Mesendoderm (in vitro differentiated cells): Measurements from ENCODE around the gene NCF4.

ENCODE experiments used
- DNase-seq: peaks from one replicate; pipeline ENCODE4 v3.0.0; 2013
- H2AK5ac ChIP-seq: 2 replicates; pipeline ENCODE4 v1.6.1; 2013; ENCODE audit warnings: low read length, inconsistent platforms
- H2BK120ac ChIP-seq: 2 replicates; pipeline ENCODE4 v1.6.1; 2013; ENCODE audit warnings: low read depth, mild to moderate bottlenecking, low read length, moderate library complexity, mixed read lengths
- H2BK15ac ChIP-seq: replicated peaks from 2 replicates; pipeline ENCODE4 v1.6.1; 2013; ENCODE audit warnings: low read depth, mild to moderate bottlenecking, moderate library complexity
- H2BK5ac ChIP-seq: 2 replicates; pipeline ENCODE4 v1.6.1; 2013; ENCODE audit warnings: low read length, inconsistent platforms
- H3K18ac ChIP-seq: 2 replicates; pipeline ENCODE4 v1.6.1; 2013; ENCODE audit warnings: mild to moderate bottlenecking, low read length, mixed read lengths
- H3K23ac ChIP-seq: one replicate; pipeline ENCODE4 v1.6.1; 2013; ENCODE audit warnings: low read length
- H3K27ac ChIP-seq: 2 replicates; pipeline ENCODE4 v1.5.1; 2013; ENCODE audit warnings: low read depth, mild to moderate bottlenecking, inconsistent platforms, low read length, moderate library complexity
- H3K27me3 ChIP-seq: 2 replicates; pipeline ENCODE4 v1.6.1; 2013; ENCODE audit warnings: low read length, control low read depth, mild to moderate bottlenecking, inconsistent platforms; ENCODE audit not compliant: insufficient read depth, poor library complexity
- H3K36me3 ChIP-seq: 2 replicates; pipeline ENCODE4 v1.6.1; 2013; ENCODE audit warnings: low read length, inconsistent platforms; ENCODE audit not compliant: control insufficient read depth, insufficient read depth
- H3K4ac ChIP-seq: one replicate; pipeline ENCODE4 v1.6.1; 2013; ENCODE audit warnings: low read depth, mild to moderate bottlenecking, low read length, moderate library complexity
- H3K4me1 ChIP-seq: 2 replicates; pipeline ENCODE4 v1.6.1; 2013; ENCODE audit warnings: low read depth, low read length, inconsistent platforms; ENCODE audit not compliant: control insufficient read depth
- H3K4me2 ChIP-seq: 2 replicates; pipeline ENCODE4 v1.6.1; 2013; ENCODE audit warnings: low read length
- H3K4me3 ChIP-seq: 2 replicates; pipeline ENCODE4 v1.5.1; 2013; ENCODE audit warnings: mild to moderate bottlenecking, low read length
- H3K56ac ChIP-seq: one replicate; pipeline ENCODE4 v1.6.1; 2013; ENCODE audit warnings: low read length
- H3K79me1 ChIP-seq: 2 replicates; pipeline ENCODE4 v1.6.1; 2013; ENCODE audit warnings: low read length, inconsistent platforms
- H3K79me2 ChIP-seq: 2 replicates; pipeline ENCODE4 v1.6.1; 2013; ENCODE audit warnings: mild to moderate bottlenecking, low read length; ENCODE audit not compliant: control insufficient read depth, insufficient read depth
- H3K9ac ChIP-seq: 2 replicates; pipeline ENCODE4 v1.6.1; 2013; ENCODE audit warnings: low read length, inconsistent platforms
- H4K5ac ChIP-seq: one replicate; pipeline ENCODE4 v1.6.1; 2013; ENCODE audit warnings: low read length
- H4K8ac ChIP-seq: one replicate; pipeline ENCODE4 v1.6.1; 2013; ENCODE audit warnings: low read depth, mild to moderate bottlenecking, control low read depth, low read length, moderate library complexity
- whole genome bisulfite sequencing: extraction: QIAGEN DNeasy Blood & Tissue Kit; methylation state at CpG from one replicate; pipeline ENCODE4 v1.1.7; 2013; ENCODE audit warnings: low lambda C conversion rate, missing lambda C conversion rate; ENCODE audit not compliant: insufficient coverage; ENCODE audit errors: extremely low coverage; 5-methylcytosine and 5-hydroxymethylcytosine counted together

Gene NCF4

DNA sequence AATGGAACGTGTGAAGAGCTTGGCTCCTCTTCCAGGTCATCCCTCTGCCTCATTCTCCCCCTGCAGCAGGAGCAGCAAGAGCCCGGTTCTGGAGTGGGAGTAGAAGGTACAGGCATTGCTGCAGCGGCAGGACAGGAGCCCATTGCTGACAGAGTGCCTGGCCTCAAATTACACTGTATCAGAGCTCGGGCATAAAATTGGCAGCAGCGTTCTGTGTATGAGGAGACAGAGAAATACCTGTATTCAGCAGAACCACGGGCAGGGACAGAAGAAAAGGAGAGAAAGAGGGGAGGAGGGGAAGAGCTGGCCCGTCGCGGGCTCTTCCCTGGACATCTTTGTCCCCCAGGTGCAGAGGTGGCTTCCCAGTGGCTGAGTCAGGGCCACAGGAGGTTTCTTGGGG is 2.6 kb upstream of the NCF4 start:
- Histone ChIP-seq H3K56ac (no peak overlapping the region), H4K8ac (no peak overlapping the region), H3K4me2 (no peak overlapping the region), H3K4me1 (peaks cover 2% of the 10 kb centered on the region), H3K4me3 (no peak overlapping the region), H3K18ac (no peak overlapping the region), H3K79me1 (no peaks in the 10 kb centered on the region), H3K36me3 (no peaks in the 10 kb centered on the region), H2BK5ac (no peak overlapping the region), H3K79me2 (no peaks in the 10 kb centered on the region), H3K27ac (no peak overlapping the region), H4K5ac (no peak overlapping the region), H3K23ac (no peak overlapping the region), H2BK15ac (no peak overlapping the region), H2AK5ac (no peak overlapping the region), H3K27me3 (no peaks in the 10 kb centered on the region), H3K9ac (no peak overlapping the region), H3K4ac (no peak overlapping the region), H2BK120ac (no peak overlapping the region)
- DNase-seq: no peak
- no CpG with 5 or more reads among the region's 9 CpGs for WGBS

GRCh38 chr22:36858966-36859365 is 1.8 kb upstream of the NCF4 start:
- no peak overlapping the region for H2AK5ac ChIP-seq
- no peaks in the 10 kb centered on the region for H3K79me2 ChIP-seq
- no peak overlapping the region for H4K8ac ChIP-seq
- H3K4me2 ChIP-seq: no peak overlapping the region
- no peak overlapping the region for H3K27ac ChIP-seq
- no peak overlapping the region for H3K18ac ChIP-seq
- no peak overlapping the region for H2BK15ac ChIP-seq
- no peaks in the 10 kb centered on the region for H3K79me1 ChIP-seq
- H2BK120ac ChIP-seq: no peak overlapping the region
- no peaks in the 10 kb centered on the region for H3K36me3 ChIP-seq
- H3K9ac ChIP-seq: no peak overlapping the region
- no CpG with 5 or more reads among the region's 2 CpGs for WGBS
- H3K56ac ChIP-seq: no peak overlapping the region
- H4K5ac ChIP-seq: no peak overlapping the region
- DNase-seq: no peak
- no peak overlapping the region for H2BK5ac ChIP-seq
- H3K4me3 ChIP-seq: no peak overlapping the region
- no peaks in the 10 kb centered on the region for H3K27me3 ChIP-seq
- no peak overlapping the region for H3K23ac ChIP-seq
- H3K4me1 ChIP-seq: peaks cover 2% of the 10 kb centered on the region
- no peak overlapping the region for H3K4ac ChIP-seq

DNA sequence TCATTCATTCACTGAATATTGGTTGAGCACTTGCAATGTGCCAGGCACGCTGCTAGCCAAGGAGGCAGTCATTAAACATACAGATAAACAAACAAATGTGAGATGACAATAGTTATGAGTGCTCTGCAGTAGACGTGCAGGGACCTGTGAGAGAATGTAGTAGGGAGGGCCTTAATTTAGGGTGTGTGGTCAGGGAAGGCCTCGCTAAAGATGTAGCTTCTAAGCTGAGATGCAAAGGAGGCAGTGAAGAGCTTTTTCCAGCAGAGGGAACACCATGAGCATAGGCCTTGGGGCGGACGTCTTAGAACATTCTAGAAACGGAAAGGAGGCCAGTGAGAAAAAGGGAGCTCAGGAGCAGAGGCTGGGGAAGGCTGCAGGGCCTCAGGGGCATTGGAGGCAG is 789 bp upstream of the NCF4 start:
- H3K36me3 ChIP-seq: no peaks in the 10 kb centered on the region
- WGBS: no CpG with 5 or more reads among the region's 6 CpGs
- no peak overlapping the region for H2BK15ac ChIP-seq
- no peaks in the 10 kb centered on the region for H3K79me1 ChIP-seq
- no peak overlapping the region for H2BK120ac ChIP-seq
- H3K27ac ChIP-seq: no peak overlapping the region
- H3K23ac ChIP-seq: no peak overlapping the region
- peaks cover 2% of the 10 kb centered on the region for H3K4me1 ChIP-seq
- no peak overlapping the region for H2AK5ac ChIP-seq
- H3K56ac ChIP-seq: no peak overlapping the region
- H3K4ac ChIP-seq: no peak overlapping the region
- no peak overlapping the region for H3K18ac ChIP-seq
- H4K5ac ChIP-seq: no peak overlapping the region
- DNase-seq: no peak
- no peak overlapping the region for H2BK5ac ChIP-seq
- H3K4me2 ChIP-seq: no peak overlapping the region
- no peaks in the 10 kb centered on the region for H3K27me3 ChIP-seq
- H4K8ac ChIP-seq: no peak overlapping the region
- H3K79me2 ChIP-seq: no peaks in the 10 kb centered on the region
- H3K9ac ChIP-seq: no peak overlapping the region
- no peak overlapping the region for H3K4me3 ChIP-seq

DNA sequence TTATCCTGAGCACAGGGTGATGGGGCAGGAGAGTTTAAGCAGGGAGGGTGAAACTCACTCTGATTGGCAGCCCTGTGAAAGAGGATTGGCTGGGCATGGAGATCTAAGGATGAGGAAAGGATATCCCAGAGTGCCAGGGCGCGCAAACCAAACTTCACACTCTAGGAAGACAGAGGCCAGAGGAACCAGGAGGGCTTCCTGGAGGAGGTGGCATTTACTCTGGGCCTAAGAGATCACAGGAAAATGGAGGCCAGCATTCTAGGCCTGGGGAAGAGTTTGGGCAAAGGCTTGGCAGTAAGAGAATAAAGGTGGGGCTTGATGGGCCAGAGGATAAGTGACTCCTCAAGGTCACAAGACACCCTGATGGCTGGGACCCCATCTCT is 377 bp upstream of the NCF4 start:
- Histone ChIP-seq H3K79me2 (no peaks in the 10 kb centered on the region), H2BK120ac (no peak overlapping the region), H3K27ac (no peak overlapping the region), H4K8ac (no peak overlapping the region), H2BK15ac (no peak overlapping the region), H3K4ac (no peak overlapping the region), H2AK5ac (no peak overlapping the region), H3K23ac (no peak overlapping the region), H3K56ac (no peak overlapping the region), H3K4me2 (no peak overlapping the region), H4K5ac (no peak overlapping the region), H3K79me1 (no peaks in the 10 kb centered on the region), H3K27me3 (no peaks in the 10 kb centered on the region), H3K18ac (no peak overlapping the region), H3K4me1 (peaks cover 2% of the 10 kb centered on the region), H3K36me3 (no peaks in the 10 kb centered on the region), H3K9ac (no peak overlapping the region), H3K4me3 (no peak overlapping the region), H2BK5ac (no peak overlapping the region)
- WGBS: no CpG with 5 or more reads among the region's 2 CpGs
- DNase-seq: no peak

- H3K79me1 ChIP-seq: no peaks in the 10 kb centered on the region
- H3K79me2 ChIP-seq: no peaks in the 10 kb centered on the region
- H3K18ac ChIP-seq: no peak overlapping the region
- no peak overlapping the region for H2BK120ac ChIP-seq
- no peak overlapping the region for H2AK5ac ChIP-seq
- no CpG with 5 or more reads among the region's 26 CpGs for WGBS
- H2BK5ac ChIP-seq: no peak overlapping the region
- DNase-seq: no peak
- H3K36me3 ChIP-seq: no peaks in the 10 kb centered on the region
- H2BK15ac ChIP-seq: no peak overlapping the region
- H3K4me2 ChIP-seq: no peak overlapping the region
- no peaks in the 10 kb centered on the region for H3K4me1 ChIP-seq
- no peak overlapping the region for H4K8ac ChIP-seq
- no peak overlapping the region for H3K23ac ChIP-seq
- no peak overlapping the region for H3K4me3 ChIP-seq
- H3K4ac ChIP-seq: no peak overlapping the region
- H3K56ac ChIP-seq: no peak overlapping the region
- H3K9ac ChIP-seq: no peak overlapping the region
- no peaks in the 10 kb centered on the region for H3K27me3 ChIP-seq
- no peak overlapping the region for H4K5ac ChIP-seq
- H3K27ac ChIP-seq: no peak overlapping the region
Observed at GRCh38 chr22:36862251-36863242, 1.7 kb downstream of the NCF4 start.

DNA sequence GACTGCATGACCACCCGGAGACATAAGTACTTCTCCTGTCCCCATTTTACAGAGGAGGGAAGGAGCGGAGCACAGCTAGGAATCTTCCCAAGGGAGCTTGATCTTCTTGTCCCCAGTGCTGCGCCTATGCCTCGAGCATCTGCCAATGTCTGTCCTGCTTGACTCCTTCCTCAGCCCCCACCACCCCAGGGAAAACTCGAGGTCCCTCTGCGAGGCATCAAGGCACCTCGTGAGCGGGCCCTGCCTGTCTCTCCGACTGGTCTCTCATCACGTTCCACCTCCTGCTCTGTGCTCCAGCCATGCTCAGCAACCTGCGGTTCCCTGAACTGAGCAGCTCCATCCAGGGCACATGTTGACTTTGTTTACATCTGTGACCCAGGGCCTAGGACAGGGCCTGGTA is 2.5 kb downstream of the NCF4 start:
- Histone ChIP-seq H3K36me3 (no peaks in the 10 kb centered on the region), H2AK5ac (no peak overlapping the region), H4K5ac (no peak overlapping the region), H3K79me2 (no peaks in the 10 kb centered on the region), H3K4me3 (no peak overlapping the region), H2BK15ac (no peak overlapping the region), H3K4me2 (no peak overlapping the region), H3K23ac (no peak overlapping the region), H4K8ac (no peak overlapping the region), H3K79me1 (no peaks in the 10 kb centered on the region), H3K4ac (no peak overlapping the region), H3K9ac (no peak overlapping the region), H3K27me3 (no peaks in the 10 kb centered on the region), H3K27ac (no peak overlapping the region), H3K56ac (no peak overlapping the region), H2BK120ac (no peak overlapping the region), H3K4me1 (no peaks in the 10 kb centered on the region), H3K18ac (no peak overlapping the region), H2BK5ac (no peak overlapping the region)
- DNase-seq: no peak
- no CpG with 5 or more reads among the region's 11 CpGs for whole genome bisulfite sequencing
